Measurements from ENCODE around the gene SMPD4. TPM values are rescaled to one million over a fixed set of nuclear protein-coding genes. Genes with fewer than 3 reads are reported as not detected.
"Not testable (repeated sequence)": the region's sequence is repeated elsewhere in the genome, so short reads cannot be mapped to it uniquely, and the experiment has no call there.

The SMPD4 gene
- total RNA-seq, 5 donors from 2014 or later (not counting 1 experiment from before 2014, with no cell fraction given) = 56.3 to 75.7 (median 62.9) TPM

DNA sequence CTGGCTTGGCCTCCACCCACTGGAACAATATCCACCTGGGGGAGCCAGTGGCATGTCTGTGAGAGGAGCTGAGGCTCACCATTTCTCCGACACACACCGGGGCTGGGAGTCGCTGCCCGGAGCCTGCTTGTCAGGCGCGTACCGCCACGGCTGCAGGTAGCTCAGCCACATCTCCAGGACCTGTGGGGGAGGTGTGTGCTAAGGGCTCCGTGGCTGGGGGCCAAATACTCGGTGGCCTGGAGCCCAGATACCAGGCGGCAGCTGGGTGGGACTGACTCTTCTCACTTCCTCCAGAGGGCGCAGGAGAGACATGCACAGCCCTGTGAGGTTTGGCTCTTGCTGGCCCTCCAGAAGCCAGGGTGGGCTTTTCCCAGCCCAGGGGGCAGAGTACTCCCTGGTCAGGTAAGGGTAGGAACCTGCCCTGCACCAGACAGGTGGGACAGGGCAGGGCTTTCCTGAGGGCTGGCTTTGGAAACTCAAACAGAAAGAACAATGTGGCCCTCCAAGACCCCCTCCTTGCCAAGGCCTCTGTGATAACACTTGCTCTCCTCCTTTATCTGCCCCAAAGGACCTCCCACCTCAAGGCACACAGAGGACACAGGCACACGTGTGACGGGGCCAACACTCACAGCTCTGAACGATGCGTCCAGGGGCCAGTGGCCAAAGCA, 25.3 kb downstream of the SMPD4 start:
- POLR2A ChIA-PET; H3K27me3 ChIP-seq (replicated peaks in 1 of 2; ENCODE audit: control insufficient read depth in 2 of 2, extremely low read depth in 1 of 2, insufficient read depth in 2 of 2, low read length in 1 of 2); H3K9me3 ChIP-seq; H3K4me3 Mint-ChIP-seq; H3K4me1 ChIP-seq (ENCODE audit: control insufficient read depth in 1 of 2, extremely low read depth in 1 of 2, insufficient read depth in 2 of 2, low read length in 2 of 2); H3K27ac Mint-ChIP-seq; CTCF ChIA-PET; H3K9me3 Mint-ChIP-seq; H3K4me3 ChIP-seq (ENCODE audit: control insufficient read depth in 1 of 2, extremely low read depth in 1 of 2, low read length in 1 of 2); H3K27ac ChIP-seq (ENCODE audit: low read length); H3K27me3 Mint-ChIP-seq: not testable (repeated sequence)
- 98% methylated on average over 10 of the region's 16 CpGs for WGBS (ENCODE audit: insufficient coverage)
- peaks cover 2 to 17% of the 10 kb centered on the region in 2 donors for H3K36me3 ChIP-seq (ENCODE audit: control insufficient read depth in 2 of 2, extremely low read depth in 1 of 2, insufficient read depth in 1 of 2, low read length in 1 of 2)
- Mint-ChIP-seq H3K4me1 (peaks cover 0 to 10% (median 2%) of the 10 kb centered on the region in 3 donors), H3K36me3 (peaks cover 19% of the 10 kb centered on the region)
- ATAC-seq (replicated peaks in 1 of 4) (peak in 2 of 4 experiments; percentile 21 to 36), DNase-seq (peak in 3 of 35 experiments; percentile 6 to 26 (median 8))

GRCh38 chr2:130154773-130155765, 26.3 kb downstream of the SMPD4 start:
- Histone ChIP-seq H3K27ac (ENCODE audit: low read length) (no peak overlapping the region), H3K4me1 (ENCODE audit: control insufficient read depth in 1 of 2, extremely low read depth in 1 of 2, insufficient read depth in 2 of 2, low read length in 2 of 2) (peaks cover 0 to 6% of the 10 kb centered on the region in 2 experiments), H3K36me3 (ENCODE audit: control insufficient read depth in 2 of 2, extremely low read depth in 1 of 2, insufficient read depth in 1 of 2, low read length in 1 of 2) (peaks cover 2 to 17% of the 10 kb centered on the region in 2 donors), H3K9me3 (no peaks in the 10 kb centered on the region), H3K27me3 (replicated peaks in 1 of 2; ENCODE audit: control insufficient read depth in 2 of 2, extremely low read depth in 1 of 2, insufficient read depth in 2 of 2, low read length in 1 of 2) (no peaks in the 10 kb centered on the region), H3K4me3 (ENCODE audit: control insufficient read depth in 1 of 2, extremely low read depth in 1 of 2, low read length in 1 of 2) (no peak overlapping the region)
- H3K4me3 Mint-ChIP-seq = no peak overlapping the region
- ChIA-PET CTCF (no interaction called here), POLR2A (no interaction called here)
- ATAC-seq (replicated peaks in 1 of 4) (no peak), DNase-seq (no peak)
- H3K36me3 Mint-ChIP-seq = peaks cover 15% of the 10 kb centered on the region
- H3K27ac Mint-ChIP-seq = no peak overlapping the region
- 98% methylated on average over 26 of the region's 29 CpGs for WGBS (ENCODE audit: insufficient coverage)
- H3K27me3 Mint-ChIP-seq = no peaks in the 10 kb centered on the region
- H3K4me1 Mint-ChIP-seq = peaks cover 0 to 8% (median 2%) of the 10 kb centered on the region in 3 donors
- H3K9me3 Mint-ChIP-seq = no peaks in the 10 kb centered on the region

GRCh38 chr2:130154423-130154770, 27.0 kb downstream of the SMPD4 start:
- CTCF ChIA-PET; H3K4me1 Mint-ChIP-seq; H3K4me3 Mint-ChIP-seq; H3K27ac Mint-ChIP-seq; H3K27me3 ChIP-seq (replicated peaks in 1 of 2; ENCODE audit: control insufficient read depth in 2 of 2, extremely low read depth in 1 of 2, insufficient read depth in 2 of 2, low read length in 1 of 2); DNase-seq; H3K9me3 ChIP-seq; ATAC-seq (replicated peaks in 1 of 4); H3K9me3 Mint-ChIP-seq; H3K27me3 Mint-ChIP-seq; POLR2A ChIA-PET; H3K4me1 ChIP-seq (ENCODE audit: control insufficient read depth in 1 of 2, extremely low read depth in 1 of 2, insufficient read depth in 2 of 2, low read length in 2 of 2); H3K4me3 ChIP-seq (ENCODE audit: control insufficient read depth in 1 of 2, extremely low read depth in 1 of 2, low read length in 1 of 2); H3K27ac ChIP-seq (ENCODE audit: low read length): not testable (repeated sequence)
- WGBS (ENCODE audit: insufficient coverage) = 96% methylated on average over 4 of the region's 8 CpGs
- peaks cover 15% of the 10 kb centered on the region for H3K36me3 Mint-ChIP-seq
- H3K36me3 ChIP-seq (ENCODE audit: control insufficient read depth in 2 of 2, extremely low read depth in 1 of 2, insufficient read depth in 1 of 2, low read length in 1 of 2) = peaks cover 0 to 17% of the 10 kb centered on the region in 2 donors

- H3K27me3 Mint-ChIP-seq; H3K27ac ChIP-seq (ENCODE audit: low read length); CTCF ChIA-PET; POLR2A ChIA-PET; H3K9me3 Mint-ChIP-seq; H3K9me3 ChIP-seq; ATAC-seq (replicated peaks in 1 of 4); H3K4me3 Mint-ChIP-seq; H3K27ac Mint-ChIP-seq; H3K27me3 ChIP-seq (replicated peaks in 1 of 2; ENCODE audit: control insufficient read depth in 2 of 2, extremely low read depth in 1 of 2, insufficient read depth in 2 of 2, low read length in 1 of 2); DNase-seq; H3K4me3 ChIP-seq (ENCODE audit: control insufficient read depth in 1 of 2, extremely low read depth in 1 of 2, low read length in 1 of 2); H3K4me1 ChIP-seq (ENCODE audit: control insufficient read depth in 1 of 2, extremely low read depth in 1 of 2, insufficient read depth in 2 of 2, low read length in 2 of 2); H3K4me1 Mint-ChIP-seq: not testable (repeated sequence)
- H3K36me3 ChIP-seq (ENCODE audit: control insufficient read depth in 2 of 2, extremely low read depth in 1 of 2, insufficient read depth in 1 of 2, low read length in 1 of 2) = peaks cover 0 to 15% of the 10 kb centered on the region in 2 donors
- WGBS (ENCODE audit: insufficient coverage) = 97% methylated on average over 4 of the region's 23 CpGs
- H3K36me3 Mint-ChIP-seq = peaks cover 15% of the 10 kb centered on the region
Observed at GRCh38 chr2:130153721-130154422, 27.5 kb downstream of the SMPD4 start.

- WGBS (ENCODE audit: insufficient coverage) = 90% methylated on average over 12 of the region's 25 CpGs
- Mint-ChIP-seq H3K36me3 (peaks cover 15% of the 10 kb centered on the region), H3K4me3 (no peak overlapping the region), H3K4me1 (peaks cover 0 to 3% (median 0%) of the 10 kb centered on the region in 3 donors), H3K27ac (no peak overlapping the region), H3K27me3 (no peaks in the 10 kb centered on the region), H3K9me3 (no peaks in the 10 kb centered on the region)
- no peak overlapping the region for H3K27ac ChIP-seq (ENCODE audit: low read length)
- H3K27me3 ChIP-seq (replicated peaks in 1 of 2; ENCODE audit: control insufficient read depth in 2 of 2, extremely low read depth in 1 of 2, insufficient read depth in 2 of 2, low read length in 1 of 2) = no peaks in the 10 kb centered on the region
- no peaks in the 10 kb centered on the region for H3K9me3 ChIP-seq
- no peak overlapping the region for H3K4me3 ChIP-seq (ENCODE audit: control insufficient read depth in 1 of 2, extremely low read depth in 1 of 2, low read length in 1 of 2)
- ChIA-PET POLR2A (no interaction called here), CTCF (no interaction called here)
- no peak for ATAC-seq (replicated peaks in 1 of 4)
- no peaks in the 10 kb centered on the region for H3K4me1 ChIP-seq (ENCODE audit: control insufficient read depth in 1 of 2, extremely low read depth in 1 of 2, insufficient read depth in 2 of 2, low read length in 2 of 2)
- H3K36me3 ChIP-seq (ENCODE audit: control insufficient read depth in 2 of 2, extremely low read depth in 1 of 2, insufficient read depth in 1 of 2, low read length in 1 of 2) = peaks cover 0 to 12% of the 10 kb centered on the region in 2 donors
- no peak for DNase-seq
Observed at GRCh38 chr2:130152816-130153595, 28.4 kb downstream of the SMPD4 start.

All from T-cell (primary cell).